Measurements from ENCODE around the gene ATRN. TPM values are rescaled to one million over a fixed set of nuclear protein-coding genes. Genes with fewer than 3 reads are reported as not detected.

ATRN gene
- total RNA-seq, 1 experiment from 2014 or later: 19.9 TPM

- Mint-ChIP-seq H3K4me1 (peaks cover 12% of the 10 kb centered on the region), H3K27me3 (ENCODE audit: low read depth) (no peaks in the 10 kb centered on the region; the same call in 1 of the 2 replicates), H3K27ac (no peak overlapping the region), H3K4me3 (no peak overlapping the region), H3K9me3 (no peaks in the 10 kb centered on the region), H3K36me3 (peaks cover 4% of the 10 kb centered on the region)
- ATAC-seq (no peak), DNase-seq (ENCODE audit: low spot score) (no peak)
- CTCF ChIA-PET: interaction anchor here (2.0 kb wide), 1 partner anchor 64 kb away, joined by 6 read pairs; no protein-coding TSS in a partner anchor
- TF ChIP-seq ZNF425 (CRISPR knock-in tag; conservative IDR thresholded peaks at IDR 0.05) (no peak), GABPB1 (CRISPR knock-in tag; IDR thresholded peaks at IDR 0.05) (no peak), STAT6 (CRISPR knock-in tag; conservative IDR thresholded peaks at IDR 0.05; ENCODE audit: low read depth) (no peak), IRF1 (CRISPR knock-in tag; IDR thresholded peaks at IDR 0.05) (no peak), PRDM15 (CRISPR knock-in tag; IDR thresholded peaks at IDR 0.05) (no peak)
- POLR2A ChIA-PET: no interaction called here
Measured at GRCh38 chr20:3627476-3627875, 156.7 kb downstream of the ATRN start.

GRCh38 chr20:3628502-3629314 is 157.9 kb downstream of the ATRN start:
- H3K27me3 Mint-ChIP-seq (ENCODE audit: low read depth): no peaks in the 10 kb centered on the region; the same call in 1 of the 2 replicates
- H3K36me3 Mint-ChIP-seq: peaks cover 4% of the 10 kb centered on the region
- no peak for ATAC-seq
- no peaks in the 10 kb centered on the region for H3K9me3 Mint-ChIP-seq
- no peak for DNase-seq (ENCODE audit: low spot score)
- TF ChIP-seq SMAD3 (CRISPR knock-in tag; IDR thresholded peaks at IDR 0.05; ENCODE audit: borderline replicate concordance): no peak
- no peak for TF ChIP-seq CREM (CRISPR knock-in tag; IDR thresholded peaks at IDR 0.05)
- TF ChIP-seq GRHL2 (CRISPR knock-in tag; IDR thresholded peaks at IDR 0.05; ENCODE audit: insufficient replicate concordance, severe bottlenecking): no peak
- TF ChIP-seq ERG (CRISPR knock-in tag; IDR thresholded peaks at IDR 0.05): no peak
- TF ChIP-seq GABPB1 (CRISPR knock-in tag; IDR thresholded peaks at IDR 0.05): peak; percentile 73
- TF ChIP-seq ZNF512 (CRISPR knock-in tag; IDR thresholded peaks at IDR 0.05; ENCODE audit: borderline replicate concordance): no peak
- TF ChIP-seq NR1H2 (CRISPR knock-in tag; IDR thresholded peaks at IDR 0.05): no peak
- no peak for TF ChIP-seq IRF2 (CRISPR knock-in tag; IDR thresholded peaks at IDR 0.05; ENCODE audit: borderline replicate concordance, low read depth)
- no peak for TF ChIP-seq E2F5 (CRISPR knock-in tag; IDR thresholded peaks at IDR 0.05)
- no peak overlapping the region for H3K4me3 Mint-ChIP-seq
- ChIA-PET POLR2A (no interaction called here), CTCF (interaction anchor here (1.8 kb wide), 1 partner anchor 66 kb away, joined by 5 read pairs; no protein-coding TSS in a partner anchor)
- H3K4me1 Mint-ChIP-seq: peaks cover 12% of the 10 kb centered on the region
- H3K27ac Mint-ChIP-seq: no peak overlapping the region
